DND-41 (cell line): ENCODE measurements around the gene DHRS3.

ENCODE experiments used
- EZH2 ChIP-seq: IDR thresholded peaks from 3 replicates; pipeline ENCODE4 v1.6.1; 2012; ENCODE audit warnings: borderline replicate concordance, low read depth, mild to moderate bottlenecking, moderate library complexity, low read length, inconsistent platforms; ENCODE audit not compliant: severe bottlenecking
- TF ChIP-seq, protein P1 (sequence below): IDR thresholded peaks from 2 replicates; pipeline ENCODE4 v1.5.1; 2012; ENCODE audit warnings: borderline replicate concordance, low read length, moderate library complexity, mild to moderate bottlenecking; ENCODE audit not compliant: poor library complexity, severe bottlenecking; ENCODE audit errors: extremely low read depth

- TF ChIP-seq, protein P1, sequence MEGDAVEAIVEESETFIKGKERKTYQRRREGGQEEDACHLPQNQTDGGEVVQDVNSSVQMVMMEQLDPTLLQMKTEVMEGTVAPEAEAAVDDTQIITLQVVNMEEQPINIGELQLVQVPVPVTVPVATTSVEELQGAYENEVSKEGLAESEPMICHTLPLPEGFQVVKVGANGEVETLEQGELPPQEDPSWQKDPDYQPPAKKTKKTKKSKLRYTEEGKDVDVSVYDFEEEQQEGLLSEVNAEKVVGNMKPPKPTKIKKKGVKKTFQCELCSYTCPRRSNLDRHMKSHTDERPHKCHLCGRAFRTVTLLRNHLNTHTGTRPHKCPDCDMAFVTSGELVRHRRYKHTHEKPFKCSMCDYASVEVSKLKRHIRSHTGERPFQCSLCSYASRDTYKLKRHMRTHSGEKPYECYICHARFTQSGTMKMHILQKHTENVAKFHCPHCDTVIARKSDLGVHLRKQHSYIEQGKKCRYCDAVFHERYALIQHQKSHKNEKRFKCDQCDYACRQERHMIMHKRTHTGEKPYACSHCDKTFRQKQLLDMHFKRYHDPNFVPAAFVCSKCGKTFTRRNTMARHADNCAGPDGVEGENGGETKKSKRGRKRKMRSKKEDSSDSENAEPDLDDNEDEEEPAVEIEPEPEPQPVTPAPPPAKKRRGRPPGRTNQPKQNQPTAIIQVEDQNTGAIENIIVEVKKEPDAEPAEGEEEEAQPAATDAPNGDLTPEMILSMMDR, result no peak
- TF ChIP-seq EZH2, result no peak
These were observed 93.7 kb downstream of the DHRS3 start for GRCh38 chr1:12524266-12524665.
